Measurements from ENCODE around the gene GABBR2.

The GABBR2 gene

GRCh38 chr9:98538203-98538602 is 170.5 kb downstream of the GABBR2 start:
- H3K27ac ChIP-seq: no peak overlapping the region
- TF ChIP-seq CTCF (conservative IDR thresholded peaks at IDR 0.05): no peak
- no peak for TF ChIP-seq ZFX (IDR thresholded peaks at IDR 0.05)

GRCh38 chr9:98536542-98537173 is 172.1 kb downstream of the GABBR2 start:
- TF ChIP-seq CTCF (conservative IDR thresholded peaks at IDR 0.05) (peak; percentile 54), ZFX (IDR thresholded peaks at IDR 0.05) (no peak)
- no peak overlapping the region for H3K27ac ChIP-seq

GRCh38 chr9:98533866-98534265 is 174.9 kb downstream of the GABBR2 start:
- no peak overlapping the region for H3K27ac ChIP-seq
- TF ChIP-seq CTCF (conservative IDR thresholded peaks at IDR 0.05): no peak
- TF ChIP-seq ZFX (IDR thresholded peaks at IDR 0.05): no peak

- TF ChIP-seq CTCF (conservative IDR thresholded peaks at IDR 0.05) (no peak), ZFX (IDR thresholded peaks at IDR 0.05) (no peak)
- H3K27ac ChIP-seq: no peak overlapping the region
These were observed 175.6 kb downstream of the GABBR2 start for GRCh38 chr9:98533132-98533531.

GRCh38 chr9:98532574-98532973 is 176.2 kb downstream of the GABBR2 start:
- H3K27ac ChIP-seq: no peak overlapping the region
- no peak for TF ChIP-seq CTCF (conservative IDR thresholded peaks at IDR 0.05)
- TF ChIP-seq ZFX (IDR thresholded peaks at IDR 0.05): no peak

GRCh38 chr9:98532147-98532546 is 176.6 kb downstream of the GABBR2 start:
- no peak for TF ChIP-seq ZFX (IDR thresholded peaks at IDR 0.05)
- no peak for TF ChIP-seq CTCF (conservative IDR thresholded peaks at IDR 0.05)
- H3K27ac ChIP-seq: no peak overlapping the region

GRCh38 chr9:98530806-98531386 is 177.8 kb downstream of the GABBR2 start:
- TF ChIP-seq CTCF (conservative IDR thresholded peaks at IDR 0.05) (no peak), ZFX (IDR thresholded peaks at IDR 0.05) (no peak)
- H3K27ac ChIP-seq: no peak overlapping the region
